ENCODE results near the gene MAP2K5. TPM values are rescaled to one million over a fixed set of nuclear protein-coding genes. Genes with fewer than 3 reads are reported as not detected.

The MAP2K5 gene
- total and polyA plus RNA-seq, 7 donors = 11.3 to 19.4 (median 14.3) TPM

GRCh38 chr15:67831363-67831762, 288.9 kb downstream of the MAP2K5 start:
- no peaks in the 10 kb centered on the region for H3K36me3 ChIP-seq
- no peak overlapping the region for H3K4me3 ChIP-seq
- H3K27me3 ChIP-seq = peaks cover 91 to 99% (median 96%) of the 10 kb centered on the region in 3 donors
- peaks cover 0 to 79% (median 76%) of the 10 kb centered on the region in 4 donors for H3K4me1 ChIP-seq
- no peak overlapping the region for H3K27ac ChIP-seq
- TF ChIP-seq POLR2AphosphoS5 (IDR thresholded peaks at IDR 0.05) = no peak
- no peak for TF ChIP-seq EP300 (IDR thresholded peaks at IDR 0.05)
- no peak for TF ChIP-seq CTCF (IDR thresholded peaks at IDR 0.05)
- TF ChIP-seq POLR2A (IDR thresholded peaks at IDR 0.05) = no peak
- intact Hi-C loops (cut with DNase I) = no loop called here
- peak; percentile 4 for DNase-seq
- no peaks in the 10 kb centered on the region for H3K9me3 ChIP-seq

- Histone ChIP-seq H3K9me3 (no peaks in the 10 kb centered on the region), H3K4me1 (peaks cover 0 to 72% (median 69%) of the 10 kb centered on the region in 4 donors), H3K36me3 (no peaks in the 10 kb centered on the region), H3K4me3 (no peak overlapping the region), H3K27me3 (peaks cover 84 to 92% (median 89%) of the 10 kb centered on the region in 3 donors), H3K27ac (no peak overlapping the region)
- peak; percentile 53 for DNase-seq
- 18 to 34% methylated on average over 9 of the region's 9 CpGs for WGBS, 2 donors
- intact Hi-C loops (cut with DNase I) = no loop called here
- TF ChIP-seq EP300 (IDR thresholded peaks at IDR 0.05) (no peak), POLR2AphosphoS5 (IDR thresholded peaks at IDR 0.05) (no peak), CTCF (IDR thresholded peaks at IDR 0.05) (no peak), POLR2A (IDR thresholded peaks at IDR 0.05) (no peak)
Measured at GRCh38 chr15:67832031-67832551, 289.6 kb downstream of the MAP2K5 start.

- Histone ChIP-seq H3K4me3 (peak overlapping the region in 2 of 4 donors; percentile 28 to 44), H3K36me3 (no peaks in the 10 kb centered on the region), H3K27me3 (peaks cover 73 to 82% (median 79%) of the 10 kb centered on the region in 3 donors), H3K9me3 (no peaks in the 10 kb centered on the region), H3K27ac (no peak overlapping the region), H3K4me1 (peaks cover 0 to 62% (median 59%) of the 10 kb centered on the region in 4 donors)
- peak; percentile 55 for DNase-seq
- 2 to 5% methylated on average over 32 of the region's 32 CpGs for WGBS, 2 donors
- intact Hi-C loops (cut with DNase I) = no loop called here
- TF ChIP-seq EP300 (IDR thresholded peaks at IDR 0.05) = no peak
- no peak for TF ChIP-seq CTCF (IDR thresholded peaks at IDR 0.05)
- TF ChIP-seq POLR2AphosphoS5 (IDR thresholded peaks at IDR 0.05) = no peak
- no peak for TF ChIP-seq POLR2A (IDR thresholded peaks at IDR 0.05)
Measured at GRCh38 chr15:67832897-67833709, 290.6 kb downstream of the MAP2K5 start.

- peak; percentile 59 for DNase-seq
Measured at GRCh38 chr15:67833710-67834511, 291.4 kb downstream of the MAP2K5 start.

More at GRCh38 chr15:67833710-67834511, 291.4 kb downstream of the MAP2K5 start:
- Histone ChIP-seq H3K27me3 (peaks cover 65 to 74% (median 71%) of the 10 kb centered on the region in 3 donors), H3K36me3 (no peaks in the 10 kb centered on the region), H3K9me3 (no peaks in the 10 kb centered on the region), H3K4me3 (peak overlapping the region in 2 of 4 donors; percentile 35 to 44), H3K27ac (no peak overlapping the region), H3K4me1 (peaks cover 0 to 60% (median 56%) of the 10 kb centered on the region in 4 donors)
- 1 to 2% methylated on average over 44 of the region's 44 CpGs for WGBS, 2 donors
- intact Hi-C loops (cut with DNase I) = loop anchor here (2.0 kb wide), 1 partner anchor 377 kb away; no protein-coding TSS in a partner anchor
- TF ChIP-seq CTCF (IDR thresholded peaks at IDR 0.05) = peak in 1 of 4 experiments; percentile 31
- TF ChIP-seq EP300 (IDR thresholded peaks at IDR 0.05) = no peak
- TF ChIP-seq POLR2A (IDR thresholded peaks at IDR 0.05) = no peak
- peak in 2 of 4 donors; percentile 5 to 22 for TF ChIP-seq POLR2AphosphoS5 (IDR thresholded peaks at IDR 0.05)
